H9 (cell line): ENCODE measurements around the gene MRPL55. TPM values are rescaled to one million over a fixed set of nuclear protein-coding genes. Genes with fewer than 3 reads are reported as not detected.

Source experiments
- DNase-seq: peaks from one replicate; pipeline ENCODE4 v3.0.0-alpha.2; 2017
- H2AFZ ChIP-seq: one replicate; pipeline ENCODE4 v1.6.1; 2013; ENCODE audit warnings: mild to moderate bottlenecking, low read length, control low read depth, moderate library complexity
- H2AK5ac ChIP-seq: 2 replicates; pipeline ENCODE4 v1.6.1; 2013; ENCODE audit warnings: low read length, control low read depth, mixed read lengths; ENCODE audit not compliant: insufficient read length
- H2BK120ac ChIP-seq: one replicate; pipeline ENCODE4 v1.6.1; 2013; ENCODE audit warnings: low read depth, mild to moderate bottlenecking, low read length, control low read depth, inconsistent platforms; ENCODE audit not compliant: poor library complexity, severe bottlenecking
- H2BK12ac ChIP-seq: 2 replicates; pipeline ENCODE4 v1.6.1; 2013; ENCODE audit warnings: low read length, control low read depth, mixed read lengths, low read depth; ENCODE audit not compliant: insufficient read length
- H2BK15ac ChIP-seq: 2 replicates; pipeline ENCODE4 v1.6.1; 2013; ENCODE audit warnings: low read depth, low read length, control low read depth
- H2BK20ac ChIP-seq: one replicate; pipeline ENCODE4 v1.6.1; 2013; ENCODE audit warnings: low read depth, mild to moderate bottlenecking, low read length, control low read depth, inconsistent platforms; ENCODE audit not compliant: poor library complexity, severe bottlenecking
- H2BK5ac ChIP-seq: 2 replicates; pipeline ENCODE4 v1.6.1; 2013; ENCODE audit warnings: low read length, control low read depth, mixed read lengths; ENCODE audit not compliant: insufficient read length
- H3K14ac ChIP-seq: 2 replicates; pipeline ENCODE4 v1.6.1; 2013; ENCODE audit warnings: low read length, control low read depth; ENCODE audit not compliant: insufficient read depth
- H3K18ac ChIP-seq: 2 replicates; pipeline ENCODE4 v1.6.1; 2013; ENCODE audit warnings: low read depth, mild to moderate bottlenecking, mixed read lengths, low read length, control low read depth; ENCODE audit not compliant: insufficient read length
- H3K23ac ChIP-seq: 2 replicates; pipeline ENCODE4 v1.6.1; 2013; ENCODE audit warnings: low read length, control low read depth, mixed read lengths, low read depth; ENCODE audit not compliant: insufficient read length
- H3K23me2 ChIP-seq: 2 replicates; pipeline ENCODE4 v1.6.1; 2013; ENCODE audit warnings: low read depth, mild to moderate bottlenecking, mixed read lengths, low read length, control low read depth; ENCODE audit not compliant: insufficient read length, poor library complexity, severe bottlenecking
- H3K27ac ChIP-seq: 2 replicates; pipeline ENCODE4 v1.5.1; 2013; ENCODE audit warnings: low read length, control low read depth, mixed read lengths, low read depth; ENCODE audit not compliant: insufficient read length
- H3K27me3 ChIP-seq: 2 replicates; pipeline ENCODE4 v1.6.1; 2013; ENCODE audit warnings: low read length, control low read depth, inconsistent platforms; ENCODE audit not compliant: insufficient read depth
- H3K4ac ChIP-seq: 2 replicates; pipeline ENCODE4 v1.6.1; 2013; ENCODE audit warnings: low read depth, mild to moderate bottlenecking, control low read depth, inconsistent platforms, low read length, moderate library complexity
- H3K4me1 ChIP-seq: 2 replicates; pipeline ENCODE4 v1.6.1; 2013; ENCODE audit warnings: low read length, control low read depth, inconsistent platforms; ENCODE audit not compliant: insufficient read depth
- H3K4me2 ChIP-seq: 2 replicates; pipeline ENCODE4 v1.6.1; 2013; ENCODE audit warnings: low read length, control low read depth, mixed read lengths; ENCODE audit not compliant: insufficient read length, insufficient read depth
- H3K56ac ChIP-seq: 2 replicates; pipeline ENCODE4 v1.6.1; 2013; ENCODE audit warnings: low read depth, mild to moderate bottlenecking, mixed read lengths, low read length, control low read depth; ENCODE audit not compliant: insufficient read length
- H3K79me1 ChIP-seq: 2 replicates; pipeline ENCODE4 v1.6.1; 2013; ENCODE audit warnings: low read depth, mild to moderate bottlenecking, moderate library complexity, low read length, control low read depth, inconsistent platforms; ENCODE audit not compliant: insufficient read depth, poor library complexity, severe bottlenecking
- H3K79me2 ChIP-seq: 2 replicates; pipeline ENCODE4 v1.6.1; 2013; ENCODE audit warnings: low read length, control low read depth, inconsistent platforms; ENCODE audit not compliant: insufficient read depth
- H3K9ac ChIP-seq: 2 replicates; pipeline ENCODE4 v1.6.1; 2013; ENCODE audit warnings: low read length, control low read depth, mixed read lengths; ENCODE audit not compliant: insufficient read length; ENCODE audit errors: extremely low read depth
- H3K9me3 ChIP-seq: one replicate; pipeline ENCODE4 v1.6.1; 2013; ENCODE audit warnings: low read depth, low read length, inconsistent platforms; ENCODE audit not compliant: control insufficient read depth
- H3T11ph ChIP-seq: one replicate; pipeline ENCODE4 v1.6.1; 2013; ENCODE audit warnings: mild to moderate bottlenecking, low read length, control low read depth, inconsistent platforms
- H4K20me1 ChIP-seq: one replicate; pipeline ENCODE4 v1.6.1; 2013; ENCODE audit not compliant: control insufficient read depth, insufficient read length, insufficient read depth
- H4K5ac ChIP-seq: 2 replicates; pipeline ENCODE4 v1.6.1; 2013; ENCODE audit warnings: low read depth, mild to moderate bottlenecking, mixed read lengths, low read length, control low read depth; ENCODE audit not compliant: insufficient read length
- H4K8ac ChIP-seq: replicated peaks from 2 replicates; pipeline ENCODE4 v1.6.1; 2013; ENCODE audit warnings: low read length, control low read depth, mixed read lengths, low read depth; ENCODE audit not compliant: insufficient read length
- H4K91ac ChIP-seq: 2 replicates; pipeline ENCODE4 v1.6.1; 2013; ENCODE audit warnings: low read depth, mild to moderate bottlenecking, moderate library complexity, mixed read lengths, low read length, control low read depth; ENCODE audit not compliant: insufficient read length
- H3K27ac Mint-ChIP-seq, 3 experiments: 2 replicates in 2 of 3; 3 replicates in 1 of 3; pipeline ENCODE4 v1.8.0; 2020 to 2021; ENCODE audit warnings: mixed read lengths in 3 of 3, mild to moderate bottlenecking in 1 of 3, moderate library complexity in 1 of 3
- H3K27me3 Mint-ChIP-seq: 2 replicates; pipeline ENCODE4 v1.8.0; 2021; ENCODE audit warnings: low read depth, mild to moderate bottlenecking, moderate library complexity, mixed read lengths
- H3K36me3 Mint-ChIP-seq, 3 experiments: 2 replicates in 2 of 3; 3 replicates in 1 of 3; pipeline ENCODE4 v1.8.0; 2020 to 2021; ENCODE audit warnings: low read depth in 3 of 3, mixed read lengths in 3 of 3; ENCODE audit not compliant: insufficient read depth in 1 of 3
- H3K4me1 Mint-ChIP-seq, 2 experiments: 2 replicates each; pipeline ENCODE4 v1.8.0; 2020; ENCODE audit warnings: mixed read lengths in 2 of 2
- H3K4me3 Mint-ChIP-seq, 2 experiments: 2 replicates in 1 of 2; 3 replicates in 1 of 2; pipeline ENCODE4 v1.8.0; 2020 to 2021; ENCODE audit warnings: mild to moderate bottlenecking in 2 of 2, mixed read lengths in 2 of 2, moderate library complexity in 1 of 2
- H3K9me3 Mint-ChIP-seq, 2 experiments: 2 replicates in 1 of 2; 3 replicates in 1 of 2; pipeline ENCODE4 v1.8.0; 2020; ENCODE audit warnings: mild to moderate bottlenecking in 2 of 2, mixed read lengths in 2 of 2, moderate library complexity in 1 of 2
- WGBS: extraction: QIAGEN DNeasy Blood & Tissue Kit; methylation state at CpG from one replicate; pipeline ENCODE4 v1.1.7; 2013; ENCODE audit warnings: missing lambda C conversion rate, low lambda C conversion rate, mixed read lengths; ENCODE audit not compliant: insufficient read length; ENCODE audit errors: extremely low coverage; 5-methylcytosine and 5-hydroxymethylcytosine counted together
- total RNA-seq: library from RNA; stranded (reverse); gene quantifications from 2 replicates; pipeline ENCODE4 v1.2.1, GENCODE V29; 2021
- TF ChIP-seq, protein P1 (sequence below): fragments of 200-600 bp; sonication (generic); conservative IDR thresholded peaks from 3 replicates; pipeline ENCODE4 v1.8.0; 2021; ENCODE audit warnings: antibody characterized with exemption, mild to moderate bottlenecking

The MRPL55 gene
- total RNA-seq, 1 experiment from 2014 or later = 62.3 TPM

DNA sequence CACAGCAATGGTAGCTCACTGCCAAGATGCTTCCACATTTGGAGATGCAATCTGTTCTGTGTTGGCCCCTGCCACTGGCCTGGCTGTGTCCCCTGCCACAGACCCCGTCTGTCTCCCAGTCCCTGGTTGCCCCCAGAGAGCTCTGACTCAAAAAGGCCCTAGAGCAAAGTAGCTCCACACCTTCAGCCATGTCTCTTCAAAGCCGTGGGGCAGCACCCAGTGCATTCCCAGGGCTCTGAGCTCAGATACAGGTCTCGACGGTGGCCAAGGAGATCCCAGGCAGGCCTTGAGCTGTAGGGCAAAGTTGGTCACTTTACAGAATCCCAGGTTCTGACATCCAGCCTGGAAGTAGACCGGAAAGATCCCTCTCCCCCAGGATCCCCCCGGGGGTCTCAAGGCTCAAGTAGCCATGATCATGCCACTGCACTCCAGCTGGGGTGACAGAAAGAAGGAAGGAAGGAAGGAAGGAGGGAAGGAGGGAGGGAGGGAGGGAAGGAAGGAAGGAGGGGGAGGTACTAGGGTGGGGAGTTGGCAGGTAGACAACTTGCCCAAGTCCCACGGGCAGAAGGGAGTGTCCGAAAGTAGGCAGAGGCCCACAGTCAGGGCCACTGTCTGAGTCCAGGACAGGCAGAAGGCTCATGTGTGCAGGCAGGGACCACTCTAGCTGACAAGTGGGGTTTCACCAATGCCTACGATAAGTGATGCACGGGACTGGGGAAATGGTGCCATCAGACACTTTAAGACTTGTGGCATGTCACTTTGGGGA lies 31.4 kb downstream of the MRPL55 start:
- no peak overlapping the region for H2BK12ac ChIP-seq
- no peak overlapping the region for H3K56ac ChIP-seq
- H3K4ac ChIP-seq = no peak overlapping the region
- H3K27ac ChIP-seq = no peak overlapping the region
- H3K4me1 ChIP-seq = no peaks in the 10 kb centered on the region; the same call in 1 of the 2 replicates
- H4K8ac ChIP-seq = no peak overlapping the region
- H3T11ph ChIP-seq = no peak overlapping the region
- no peak overlapping the region for H3K14ac ChIP-seq
- Mint-ChIP-seq H3K9me3 (no peaks in the 10 kb centered on the region), H3K36me3 (no peaks in the 10 kb centered on the region), H3K27ac (no peak overlapping the region), H3K27me3 (peaks cover 82% of the 10 kb centered on the region), H3K4me1 (peaks cover 21 to 40% of the 10 kb centered on the region in 2 experiments), H3K4me3 (no peak overlapping the region)
- H3K79me1 ChIP-seq = no peaks in the 10 kb centered on the region
- no peak overlapping the region for H3K9ac ChIP-seq
- H2AFZ ChIP-seq = no peak overlapping the region
- no peaks in the 10 kb centered on the region for H3K23me2 ChIP-seq
- H2BK15ac ChIP-seq = no peak overlapping the region
- WGBS = no CpG with 5 or more reads among the region's 10 CpGs
- H4K20me1 ChIP-seq = no peaks in the 10 kb centered on the region
- TF ChIP-seq, protein P1, sequence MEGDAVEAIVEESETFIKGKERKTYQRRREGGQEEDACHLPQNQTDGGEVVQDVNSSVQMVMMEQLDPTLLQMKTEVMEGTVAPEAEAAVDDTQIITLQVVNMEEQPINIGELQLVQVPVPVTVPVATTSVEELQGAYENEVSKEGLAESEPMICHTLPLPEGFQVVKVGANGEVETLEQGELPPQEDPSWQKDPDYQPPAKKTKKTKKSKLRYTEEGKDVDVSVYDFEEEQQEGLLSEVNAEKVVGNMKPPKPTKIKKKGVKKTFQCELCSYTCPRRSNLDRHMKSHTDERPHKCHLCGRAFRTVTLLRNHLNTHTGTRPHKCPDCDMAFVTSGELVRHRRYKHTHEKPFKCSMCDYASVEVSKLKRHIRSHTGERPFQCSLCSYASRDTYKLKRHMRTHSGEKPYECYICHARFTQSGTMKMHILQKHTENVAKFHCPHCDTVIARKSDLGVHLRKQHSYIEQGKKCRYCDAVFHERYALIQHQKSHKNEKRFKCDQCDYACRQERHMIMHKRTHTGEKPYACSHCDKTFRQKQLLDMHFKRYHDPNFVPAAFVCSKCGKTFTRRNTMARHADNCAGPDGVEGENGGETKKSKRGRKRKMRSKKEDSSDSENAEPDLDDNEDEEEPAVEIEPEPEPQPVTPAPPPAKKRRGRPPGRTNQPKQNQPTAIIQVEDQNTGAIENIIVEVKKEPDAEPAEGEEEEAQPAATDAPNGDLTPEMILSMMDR = no peak
- H3K9me3 ChIP-seq = no peaks in the 10 kb centered on the region
- H3K27me3 ChIP-seq = peaks cover 41% of the 10 kb centered on the region; the same call in 1 of the 2 replicates
- H3K18ac ChIP-seq = no peak overlapping the region
- H2BK5ac ChIP-seq = no peak overlapping the region
- no peaks in the 10 kb centered on the region for H3K79me2 ChIP-seq
- no peak overlapping the region for H4K91ac ChIP-seq
- no peak overlapping the region for H2BK120ac ChIP-seq
- H3K4me2 ChIP-seq = no peak overlapping the region
- no peak overlapping the region for H2BK20ac ChIP-seq
- no peak for DNase-seq
- no peak overlapping the region for H3K23ac ChIP-seq
- no peak overlapping the region for H4K5ac ChIP-seq
- H2AK5ac ChIP-seq = no peak overlapping the region
